HEK293 (cell line): ENCODE measurements around the gene CHD5.

Experiments used
- CTCF ChIA-PET: fragments of 350-600 bp; formaldehyde crosslinking; extraction: SDS; loops from one replicate; lab custom pipeline; 2021; ENCODE audit warnings: antibody characterized with exemption; lab: Yijun Ruan, JAX
- POLR2A ChIA-PET: fragments of 300-600 bp; formaldehyde crosslinking; extraction: SDS; loops from one replicate; lab custom pipeline; 2020; ENCODE audit warnings: antibody characterized with exemption, inconsistent platforms; lab: Yijun Ruan, JAX
- H3K27ac ChIP-seq: fragments of 200-500 bp; sonication (Bioruptor generic); 2 replicates; pipeline ENCODE4 v1.5.1; 2014; ENCODE audit warnings: low read depth, low read length, control low read depth, inconsistent platforms; ENCODE audit errors: extremely low read depth
- H3K36me3 ChIP-seq, 2 experiments: fragments of 200-500 bp in 1 of 2; sonication (Bioruptor generic) in 1 of 2; 1 replicate in 1 of 2; 2 replicates in 1 of 2; pipeline ENCODE4 v1.5.1; 2014 to 2017; ENCODE audit warnings: inconsistent platforms in 2 of 2, low read length in 2 of 2; ENCODE audit not compliant: control insufficient read depth in 2 of 2, insufficient read depth in 1 of 2
- H3K4me1 ChIP-seq: fragments of 200-500 bp; sonication (Bioruptor generic); 2 replicates; pipeline ENCODE4 v1.5.1; 2014; ENCODE audit warnings: mild to moderate bottlenecking, low read length, inconsistent platforms; ENCODE audit not compliant: control insufficient read depth, insufficient read depth
- H3K4me3 ChIP-seq: 2 replicates; pipeline ENCODE4 v1.5.1; 2011; ENCODE audit warnings: low read depth, mild to moderate bottlenecking, control low read depth, low read length, moderate library complexity
- H3K9me3 ChIP-seq: fragments of 200-500 bp; sonication (Bioruptor generic); 2 replicates; pipeline ENCODE4 v1.5.1; 2014; ENCODE audit warnings: low read depth, low read length, inconsistent platforms; ENCODE audit not compliant: control insufficient read depth, insufficient read depth
- GLI2 ChIP-seq: fragments of 450-650 bp; formaldehyde crosslinking; IDR thresholded peaks from 2 replicates; pipeline ENCODE4; 2017; ENCODE audit warnings: missing biosample characterization, missing genetic modification characterization, low read depth, borderline replicate concordance
- KLF10 ChIP-seq: fragments of 450-650 bp; IDR thresholded peaks from 2 replicates; pipeline ENCODE4 v1.5.1; 2018; ENCODE audit warnings: missing biosample characterization, mild to moderate bottlenecking, missing genetic modification characterization
- MEIS1 ChIP-seq: sonication (generic); formaldehyde crosslinking; IDR thresholded peaks from 2 replicates; pipeline ENCODE4 v1.8.1; 2022; ENCODE audit warnings: missing genetic modification reagents, mild to moderate bottlenecking, borderline replicate concordance
- OVOL3 ChIP-seq: fragments of 450-650 bp; formaldehyde crosslinking; IDR thresholded peaks from 2 replicates; pipeline ENCODE4 v1.5.1; 2016; ENCODE audit warnings: missing biosample characterization, missing genetic modification characterization
- PRDM4 ChIP-seq: fragments of 450-650 bp; formaldehyde crosslinking; IDR thresholded peaks from 2 replicates; pipeline ENCODE4 v1.5.1; 2017; ENCODE audit warnings: missing biosample characterization, missing genetic modification characterization
- SP3 ChIP-seq: fragments of 450-650 bp; formaldehyde crosslinking; IDR thresholded peaks from 2 replicates; pipeline ENCODE4 v1.5.1; 2016; ENCODE audit warnings: missing biosample characterization, missing genetic modification characterization
- YY2 ChIP-seq: fragments of 450-650 bp; formaldehyde crosslinking; IDR thresholded peaks from 2 replicates; pipeline ENCODE4 v1.5.1; 2016; ENCODE audit warnings: missing biosample characterization, missing genetic modification characterization
- ZBTB17 ChIP-seq: fragments of 450-650 bp; formaldehyde crosslinking; IDR thresholded peaks from 2 replicates; pipeline ENCODE4 v1.5.1; 2016; ENCODE audit warnings: missing biosample characterization, missing genetic modification characterization
- ZBTB44 ChIP-seq: fragments of 450-650 bp; IDR thresholded peaks from 2 replicates; pipeline ENCODE4 v1.5.1; 2018; ENCODE audit warnings: missing biosample characterization, mild to moderate bottlenecking, missing genetic modification characterization
- ZNF10 ChIP-seq: fragments of 450-650 bp; formaldehyde crosslinking; IDR thresholded peaks from 2 replicates; pipeline ENCODE4 v1.5.1; 2017; ENCODE audit warnings: missing biosample characterization, missing genetic modification characterization
- ZNF114 ChIP-seq: fragments of 450-650 bp; formaldehyde crosslinking; IDR thresholded peaks from 2 replicates; pipeline ENCODE4 v1.5.0; 2017; ENCODE audit warnings: missing biosample characterization, missing genetic modification characterization
- ZNF239 ChIP-seq: fragments of 450-650 bp; formaldehyde crosslinking; IDR thresholded peaks from 2 replicates; pipeline ENCODE4 v1.5.1; 2016; ENCODE audit warnings: missing biosample characterization, missing genetic modification characterization
- ZNF24 ChIP-seq: fragments of 450-650 bp; formaldehyde crosslinking; IDR thresholded peaks from 2 replicates; pipeline ENCODE4 v1.5.1; 2016; ENCODE audit warnings: missing biosample characterization, missing genetic modification characterization
- ZNF280D ChIP-seq: fragments of 450-650 bp; formaldehyde crosslinking; IDR thresholded peaks from 2 replicates; pipeline ENCODE4 v1.5.1; 2016; ENCODE audit warnings: missing biosample characterization, missing genetic modification characterization
- ZNF366 ChIP-seq: fragments of 450-650 bp; formaldehyde crosslinking; conservative IDR thresholded peaks from 2 replicates; pipeline ENCODE4 v1.5.1; 2016; ENCODE audit warnings: missing biosample characterization, missing genetic modification characterization
- ZNF416 ChIP-seq: fragments of 450-650 bp; formaldehyde crosslinking; IDR thresholded peaks from 2 replicates; pipeline ENCODE4 v1.5.1; 2016; ENCODE audit warnings: missing biosample characterization, missing genetic modification characterization
- ZNF426 ChIP-seq: fragments of 450-650 bp; formaldehyde crosslinking; IDR thresholded peaks from 2 replicates; pipeline ENCODE4 v1.5.1; 2017; ENCODE audit warnings: missing biosample characterization, missing genetic modification characterization, mild to moderate bottlenecking, inconsistent platforms, moderate library complexity
- ZNF529 ChIP-seq: fragments of 450-650 bp; formaldehyde crosslinking; IDR thresholded peaks from 2 replicates; pipeline ENCODE4 v1.5.1; 2017; ENCODE audit warnings: missing genetic modification characterization, missing biosample characterization; ENCODE audit not compliant: insufficient replicate concordance
- ZNF555 ChIP-seq: fragments of 450-650 bp; formaldehyde crosslinking; conservative IDR thresholded peaks from 2 replicates; pipeline ENCODE4 v1.5.1; 2017; ENCODE audit warnings: missing biosample characterization, mild to moderate bottlenecking, missing genetic modification characterization, inconsistent platforms
- ZNF561 ChIP-seq: fragments of 450-650 bp; IDR thresholded peaks from 2 replicates; pipeline ENCODE4 v1.5.1; 2018; ENCODE audit warnings: missing biosample characterization, missing genetic modification characterization, borderline replicate concordance
- ZNF621 ChIP-seq: fragments of 450-650 bp; formaldehyde crosslinking; IDR thresholded peaks from 2 replicates; pipeline ENCODE4 v1.5.1; 2017; ENCODE audit warnings: missing biosample characterization, missing genetic modification characterization
- ZNF654 ChIP-seq: fragments of 450-650 bp; formaldehyde crosslinking; IDR thresholded peaks from 2 replicates; pipeline ENCODE4 v1.5.1; 2016; ENCODE audit warnings: low read depth, missing biosample characterization, missing genetic modification characterization
- ZNF660 ChIP-seq: fragments of 450-650 bp; IDR thresholded peaks from 2 replicates; pipeline ENCODE4 v1.5.1; 2018; ENCODE audit warnings: missing biosample characterization, mild to moderate bottlenecking, missing genetic modification characterization
- ZNF701 ChIP-seq: fragments of 450-650 bp; formaldehyde crosslinking; IDR thresholded peaks from 2 replicates; pipeline ENCODE4 v1.5.1; 2016; ENCODE audit warnings: missing biosample characterization, missing genetic modification characterization
- ZNF747 ChIP-seq: fragments of 450-650 bp; formaldehyde crosslinking; IDR thresholded peaks from 2 replicates; pipeline ENCODE4 v1.5.1; 2016; ENCODE audit warnings: missing biosample characterization, missing genetic modification characterization
- ZSCAN18 ChIP-seq: fragments of 450-650 bp; formaldehyde crosslinking; IDR thresholded peaks from 2 replicates; pipeline ENCODE4 v1.5.1; 2016; ENCODE audit warnings: missing biosample characterization, missing genetic modification characterization

The CHD5 gene

GRCh38 chr1:6133146-6133895 is 46.8 kb downstream of the CHD5 start:
- TF ChIP-seq YY2 (no peak), ZNF24 (tag by site-specific recombination) (no peak), ZNF10 (no peak), GLI2 (tag by site-specific recombination) (no peak), ZNF660 (tag by site-specific recombination) (no peak), ZNF701 (tag by site-specific recombination) (no peak), ZNF280D (tag by site-specific recombination) (no peak), MEIS1 (no peak), ZNF621 (no peak), OVOL3 (tag by site-specific recombination) (no peak), ZBTB44 (tag by site-specific recombination) (no peak), KLF10 (tag by site-specific recombination) (no peak), ZNF114 (tag by site-specific recombination) (no peak), ZNF561 (tag by site-specific recombination) (no peak), ZNF366 (no peak), ZNF555 (no peak), ZNF416 (no peak), ZNF239 (tag by site-specific recombination) (no peak), ZNF654 (tag by site-specific recombination) (no peak)
- ChIA-PET CTCF (interaction anchor here (1.0 kb wide), 1 partner anchor 99 kb away, joined by 4 read pairs; no protein-coding TSS in a partner anchor), POLR2A (no interaction called here)
- Histone ChIP-seq H3K36me3 (no peaks in the 10 kb centered on the region), H3K4me3 (no peak overlapping the region), H3K4me1 (no peaks in the 10 kb centered on the region), H3K9me3 (no peaks in the 10 kb centered on the region), H3K27ac (no peak overlapping the region)

- Histone ChIP-seq H3K4me3 (no peak overlapping the region), H3K9me3 (no peaks in the 10 kb centered on the region), H3K36me3 (no peaks in the 10 kb centered on the region), H3K4me1 (no peaks in the 10 kb centered on the region), H3K27ac (no peak overlapping the region)
- TF ChIP-seq ZNF747 (no peak), ZNF426 (tag by site-specific recombination) (no peak), ZBTB17 (no peak), SP3 (no peak), ZNF654 (tag by site-specific recombination) (no peak), ZNF529 (no peak), ZSCAN18 (tag by site-specific recombination) (no peak), PRDM4 (no peak), ZNF701 (tag by site-specific recombination) (no peak)
- CTCF ChIA-PET, result no interaction called here
- POLR2A ChIA-PET, result no interaction called here
These were observed 48.6 kb downstream of the CHD5 start for GRCh38 chr1:6131561-6131960.
